WERI-Rb-1 (cell line): Measurements from ENCODE around the gene MYO1A.
A peak's percentile ranks its signal among the peaks of the same experiment; 100 is the strongest.

Experiments used
- DNase-seq: peaks from one replicate; pipeline ENCODE4 v3.0.0-alpha.2; 2020
- H3K27ac ChIP-seq: fragments of 250-450 bp; sonication (Bioruptor Pico); 2 replicates; pipeline ENCODE4 v1.5.1; 2020; ENCODE audit warnings: mild to moderate bottlenecking, moderate library complexity
- H3K27me3 ChIP-seq: fragments of 250-450 bp; sonication (Bioruptor Pico); 2 replicates; pipeline ENCODE4 v1.5.1; 2021; ENCODE audit warnings: mild to moderate bottlenecking, low read depth, moderate library complexity; ENCODE audit not compliant: insufficient read depth, severe bottlenecking
- H3K36me3 ChIP-seq: fragments of 250-450 bp; sonication (Bioruptor Pico); 2 replicates; pipeline ENCODE4 v1.5.1; 2020; ENCODE audit warnings: mild to moderate bottlenecking, moderate library complexity
- H3K4me3 ChIP-seq: 2 replicates; pipeline ENCODE4 v1.5.1; 2011; ENCODE audit warnings: low read depth, mild to moderate bottlenecking, control low read depth, low read length
- H3K9me3 ChIP-seq: fragments of 250-450 bp; sonication (Bioruptor Pico); 2 replicates; pipeline ENCODE4 v1.5.1; 2021; ENCODE audit warnings: mild to moderate bottlenecking, moderate library complexity; ENCODE audit not compliant: severe bottlenecking
- CTCF ChIP-seq: IDR thresholded peaks from 2 replicates; pipeline ENCODE4 v1.5.1; 2011; ENCODE audit warnings: low read depth, mild to moderate bottlenecking, control low read depth, inconsistent platforms, low read length

MYO1A gene

GRCh38 chr12:57039016-57039798 is 10.7 kb downstream of the MYO1A start:
- DNase-seq = no peak
- H3K9me3 ChIP-seq = no peaks in the 10 kb centered on the region
- H3K27me3 ChIP-seq = no peaks in the 10 kb centered on the region
- no peaks in the 10 kb centered on the region for H3K36me3 ChIP-seq
- no peak overlapping the region for H3K27ac ChIP-seq
- no peak overlapping the region for H3K4me3 ChIP-seq
- TF ChIP-seq CTCF = no peak

- no peak overlapping the region for H3K4me3 ChIP-seq
- no peak overlapping the region for H3K27ac ChIP-seq
- DNase-seq = no peak
- H3K27me3 ChIP-seq = no peaks in the 10 kb centered on the region
- no peak for TF ChIP-seq CTCF
- H3K9me3 ChIP-seq = no peaks in the 10 kb centered on the region
- H3K36me3 ChIP-seq = no peaks in the 10 kb centered on the region
Observed at GRCh38 chr12:57037264-57037663, 12.7 kb downstream of the MYO1A start.

GRCh38 chr12:57033431-57033830 is 16.5 kb downstream of the MYO1A start:
- Histone ChIP-seq H3K36me3 (no peaks in the 10 kb centered on the region), H3K27ac (no peak overlapping the region), H3K9me3 (no peaks in the 10 kb centered on the region), H3K27me3 (no peaks in the 10 kb centered on the region), H3K4me3 (no peak overlapping the region)
- no peak for TF ChIP-seq CTCF
- no peak for DNase-seq

DNA sequence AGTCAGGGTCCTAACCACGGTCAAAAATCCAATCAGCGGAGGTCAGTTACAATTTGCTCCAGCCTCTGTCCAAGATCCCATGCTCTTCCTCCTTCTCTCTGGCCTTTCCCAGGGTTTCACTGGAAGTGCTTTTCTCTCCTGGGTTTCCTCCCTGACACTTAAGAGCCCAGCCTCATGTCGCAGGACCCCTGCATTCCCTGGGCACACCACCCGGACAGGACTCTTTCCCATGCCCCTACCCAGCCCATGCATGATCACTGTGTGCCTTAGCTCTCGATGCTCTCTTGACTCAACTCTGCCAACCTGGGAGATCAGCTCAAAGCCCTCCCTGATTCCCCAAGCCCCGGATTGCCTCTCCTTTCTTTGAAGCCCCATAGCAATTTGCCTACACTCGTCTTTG is 18.1 kb downstream of the MYO1A start:
- no peak for DNase-seq
- no peak overlapping the region for H3K4me3 ChIP-seq
- no peak for TF ChIP-seq CTCF
- no peaks in the 10 kb centered on the region for H3K36me3 ChIP-seq
- peak overlapping the region; percentile 29; the same call in 1 of the 2 replicates for H3K27ac ChIP-seq
- no peaks in the 10 kb centered on the region for H3K27me3 ChIP-seq
- no peaks in the 10 kb centered on the region for H3K9me3 ChIP-seq

- Histone ChIP-seq H3K27ac (peak overlapping the region; percentile 29; the same call in 1 of the 2 replicates), H3K27me3 (no peaks in the 10 kb centered on the region), H3K36me3 (no peaks in the 10 kb centered on the region), H3K9me3 (no peaks in the 10 kb centered on the region), H3K4me3 (no peak overlapping the region)
- TF ChIP-seq CTCF = peak; percentile 24; the same call in 1 of the 2 replicates
- no peak for DNase-seq
Observed at GRCh38 chr12:57031138-57031725, 18.7 kb downstream of the MYO1A start.
